Forelimb muscle (tissue), 1 donor: ENCODE data around the gene PRTG. TPM values are rescaled to one million over a fixed set of nuclear protein-coding genes. Genes with fewer than 3 reads are reported as not detected.
"Not testable (repeated sequence)": the region's sequence is repeated elsewhere in the genome, so short reads cannot be mapped to it uniquely, and the experiment has no call there.

ENCODE experiments used
- DNase-seq: peaks from one replicate; pipeline ENCODE4 v3.0.0-alpha.2; 2013; ENCODE audit warnings: low read depth
- polyA plus RNA-seq: library from polyadenylated mRNA; unstranded; fragments of 120-200 nt; gene quantifications from one replicate; pipeline ENCODE4 v1.2.1, GENCODE V29; 2013; ENCODE audit not compliant: insufficient read length

PRTG gene
- polyA plus RNA-seq, 1 donor: 3.2 TPM

- DNase-seq: no peak
Observed at GRCh38 chr15:55630858-55631257, 112.1 kb downstream of the PRTG start.

GRCh38 chr15:55628369-55628730 is 114.6 kb downstream of the PRTG start:
- no peak for DNase-seq

- no peak for DNase-seq
Observed at GRCh38 chr15:55627730-55628368, 115.1 kb downstream of the PRTG start.

GRCh38 chr15:55619783-55620182 is 123.2 kb downstream of the PRTG start:
- DNase-seq: no peak

- DNase-seq: no peak
Observed at GRCh38 chr15:55618387-55618786, 124.6 kb downstream of the PRTG start.

- no peak for DNase-seq
Observed at GRCh38 chr15:55615445-55615844, 127.5 kb downstream of the PRTG start.

- no peak for DNase-seq
Observed at GRCh38 chr15:55613727-55614126, 129.2 kb downstream of the PRTG start.

GRCh38 chr15:55606214-55606613 is 136.7 kb downstream of the PRTG start:
- no peak for DNase-seq

- DNase-seq: no peak
Observed at GRCh38 chr15:55601374-55601773, 141.6 kb downstream of the PRTG start.

GRCh38 chr15:55599439-55599838 is 143.5 kb downstream of the PRTG start:
- no peak for DNase-seq

- not testable (repeated sequence) for DNase-seq
Observed at GRCh38 chr15:55593019-55593418, 149.9 kb downstream of the PRTG start.

GRCh38 chr15:55590788-55591187 is 152.2 kb downstream of the PRTG start:
- no peak for DNase-seq

GRCh38 chr15:55589287-55589686 is 153.7 kb downstream of the PRTG start:
- DNase-seq: no peak

GRCh38 chr15:55588815-55589115 is 154.2 kb downstream of the PRTG start:
- no peak for DNase-seq

- no peak for DNase-seq
Observed at GRCh38 chr15:55588070-55588814, 154.7 kb downstream of the PRTG start, which contains the start of gene PYGO1. PYGO1 (minus strand) TSS chr15:55588345; CDS start chr15:55587883, 462 bp downstream.

GRCh38 chr15:55587321-55588069 is 155.5 kb downstream of the PRTG start:
- no peak for DNase-seq

- no peak for DNase-seq
Observed at GRCh38 chr15:55586808-55587207, 156.1 kb downstream of the PRTG start.

GRCh38 chr15:55576943-55577342 is 166.0 kb downstream of the PRTG start:
- DNase-seq: no peak

- DNase-seq: no peak
Observed at GRCh38 chr15:55574096-55574495, 168.9 kb downstream of the PRTG start.

- no peak for DNase-seq
Observed at GRCh38 chr15:55573224-55573623, 169.7 kb downstream of the PRTG start.

- DNase-seq: no peak
Observed at GRCh38 chr15:55564347-55565145, 178.4 kb downstream of the PRTG start.

GRCh38 chr15:55562601-55563000 is 180.4 kb downstream of the PRTG start:
- no peak for DNase-seq
